Fibroblast of lung (primary cell): Measurements from ENCODE around the gene PLEKHN1. TPM values are rescaled to one million over a fixed set of nuclear protein-coding genes. Genes with fewer than 3 reads are reported as not detected.

Experiments used
- DNase-seq, 2 donors: peaks; one replicate each; pipeline versions ENCODE4 v3.0.0 to v3.0.0-alpha.2; 2010; ENCODE audit warnings: low read depth in 2 of 2
- H2AFZ ChIP-seq: 2 replicates; pipeline ENCODE4 v1.5.1; 2012; ENCODE audit warnings: low read length, control low read depth, inconsistent platforms
- H3K27ac ChIP-seq: 2 replicates; pipeline ENCODE4 v1.5.1; 2011; ENCODE audit warnings: low read length, control low read depth; ENCODE audit not compliant: insufficient read depth
- H3K27me3 ChIP-seq: 2 replicates; pipeline ENCODE4 v1.5.1; 2011; ENCODE audit warnings: mild to moderate bottlenecking, low read length; ENCODE audit not compliant: control insufficient read depth, insufficient read depth
- H3K36me3 ChIP-seq: 2 replicates; pipeline ENCODE4 v1.5.1; 2011; ENCODE audit warnings: low read length; ENCODE audit not compliant: control insufficient read depth, insufficient read depth
- H3K4me1 ChIP-seq: 2 replicates; pipeline ENCODE4 v1.5.1; 2011; ENCODE audit warnings: low read length; ENCODE audit not compliant: control insufficient read depth, insufficient read depth; ENCODE audit errors: extremely low read depth
- H3K4me2 ChIP-seq: 2 replicates; pipeline ENCODE4 v1.5.1; 2011; ENCODE audit warnings: low read length, control low read depth; ENCODE audit not compliant: insufficient read depth; ENCODE audit errors: extremely low read depth
- H3K4me3 ChIP-seq, 4 experiments: fragments of 200-600 bp in 1 of 4; sonication (generic) in 1 of 4; replicated peaks in 1 of 4; 2 replicates each; pipeline ENCODE4 v1.5.1; 2011 to 2016; ENCODE audit warnings: low read length in 4 of 4, low read depth in 3 of 4, mild to moderate bottlenecking in 3 of 4, control low read depth in 2 of 4, inconsistent platforms in 1 of 4, mixed read lengths in 1 of 4; ENCODE audit not compliant: insufficient read depth in 1 of 4; ENCODE audit errors: control extremely low read depth in 1 of 4
- H3K79me2 ChIP-seq: 2 replicates; pipeline ENCODE4 v1.5.1; 2012; ENCODE audit warnings: mild to moderate bottlenecking, low read length, inconsistent platforms; ENCODE audit not compliant: control insufficient read depth, insufficient read depth
- H3K9ac ChIP-seq: 2 replicates; pipeline ENCODE4 v1.5.1; 2011; ENCODE audit warnings: mild to moderate bottlenecking, low read length, control low read depth; ENCODE audit not compliant: insufficient read depth
- H3K9me3 ChIP-seq: 2 replicates; pipeline ENCODE4 v1.5.1; 2012; ENCODE audit warnings: low read depth, low read length; ENCODE audit not compliant: control insufficient read depth, insufficient read depth
- H4K20me1 ChIP-seq: 2 replicates; pipeline ENCODE4 v1.5.1; 2011; ENCODE audit warnings: low read length; ENCODE audit not compliant: control insufficient read depth, insufficient read depth; ENCODE audit errors: extremely low read depth
- EZH2 ChIP-seq: IDR thresholded peaks from 2 replicates; pipeline ENCODE4 v1.5.1; 2012; ENCODE audit warnings: low read length, control low read depth, mild to moderate bottlenecking; ENCODE audit errors: missing control alignments
- polyA plus RNA-seq, 2 donors: library from polyadenylated mRNA; depleted of rRNA in 1 of 2; stranded (reverse) in 1 of 2; unstranded in 1 of 2; fragments of >200 nt; gene quantifications; 2 replicates each; pipeline ENCODE4 v1.2.1, GENCODE V29; 2011 to 2012; ENCODE audit warnings: missing spikeins in 1 of 2
- total RNA-seq: library from RNA; depleted of rRNA; stranded (reverse); fragments of >200 nt; gene quantifications from 2 replicates; pipeline ENCODE4 v1.2.1, GENCODE V29; 2014
- TF ChIP-seq, protein P1 (sequence below), 2 donors: IDR thresholded peaks in 1 of 2; conservative IDR thresholded peaks in 1 of 2; 1 replicate in 1 of 2; 2 replicates in 1 of 2; pipeline ENCODE4 v1.5.1; 2011 to 2012; ENCODE audit warnings: low read length in 2 of 2, control low read depth in 1 of 2, inconsistent platforms in 1 of 2, low read depth in 1 of 2, mild to moderate bottlenecking in 1 of 2

PLEKHN1 gene
- total and polyA plus RNA-seq, 2 donors (not counting 1 experiment from before 2014, with no cell fraction given) = 0.17 to 0.41 TPM

DNA sequence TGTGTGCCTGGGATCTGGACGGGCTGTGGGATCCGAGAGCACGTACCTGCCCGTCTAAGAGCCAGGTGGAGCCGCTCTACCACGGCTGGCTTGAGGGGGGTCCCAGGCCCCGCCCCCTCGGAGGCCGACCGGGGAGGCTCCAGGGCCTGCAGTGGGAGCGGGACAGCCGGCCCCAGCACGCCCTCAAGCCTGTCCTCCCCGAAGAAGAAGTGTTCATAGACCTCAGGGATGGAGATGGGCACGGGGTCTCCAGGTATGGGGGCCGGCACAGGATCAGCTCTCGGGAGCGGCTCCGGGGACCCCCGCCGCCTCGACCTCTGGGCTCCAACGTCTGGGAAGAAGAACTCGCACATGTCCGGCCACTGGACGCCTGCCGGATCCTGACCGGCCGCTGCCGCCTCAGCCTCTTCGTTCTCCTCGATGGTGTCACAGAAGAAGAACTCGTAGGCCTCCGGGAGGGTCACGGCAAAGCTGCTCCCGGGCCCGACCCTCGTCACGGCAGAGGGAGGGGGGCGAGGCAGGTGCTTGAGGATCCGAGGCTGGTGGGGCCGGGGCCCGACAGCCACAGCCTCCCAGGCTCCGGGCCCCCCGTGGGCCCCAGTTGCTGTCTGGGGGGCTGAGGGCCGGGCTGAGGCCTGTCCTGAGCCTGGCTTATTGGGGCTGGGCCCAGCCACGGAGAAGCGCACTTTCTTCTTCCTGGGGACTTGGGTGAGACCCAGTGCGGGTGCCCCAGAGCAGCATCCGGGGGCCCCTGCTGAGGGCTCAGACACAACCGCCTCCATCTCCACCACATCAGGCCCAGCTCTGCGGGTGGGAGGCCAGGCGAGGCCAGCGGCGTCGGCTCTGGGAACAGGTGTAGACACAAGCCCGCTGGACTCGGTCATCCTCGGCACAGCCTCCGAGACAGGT lies 12.8 kb downstream of the PLEKHN1 start:
- no peak overlapping the region for H3K4me2 ChIP-seq
- no peaks in the 10 kb centered on the region for H3K79me2 ChIP-seq
- H4K20me1 ChIP-seq = no peaks in the 10 kb centered on the region
- no peak overlapping the region for H2AFZ ChIP-seq
- no peaks in the 10 kb centered on the region for H3K36me3 ChIP-seq
- TF ChIP-seq, protein P1, sequence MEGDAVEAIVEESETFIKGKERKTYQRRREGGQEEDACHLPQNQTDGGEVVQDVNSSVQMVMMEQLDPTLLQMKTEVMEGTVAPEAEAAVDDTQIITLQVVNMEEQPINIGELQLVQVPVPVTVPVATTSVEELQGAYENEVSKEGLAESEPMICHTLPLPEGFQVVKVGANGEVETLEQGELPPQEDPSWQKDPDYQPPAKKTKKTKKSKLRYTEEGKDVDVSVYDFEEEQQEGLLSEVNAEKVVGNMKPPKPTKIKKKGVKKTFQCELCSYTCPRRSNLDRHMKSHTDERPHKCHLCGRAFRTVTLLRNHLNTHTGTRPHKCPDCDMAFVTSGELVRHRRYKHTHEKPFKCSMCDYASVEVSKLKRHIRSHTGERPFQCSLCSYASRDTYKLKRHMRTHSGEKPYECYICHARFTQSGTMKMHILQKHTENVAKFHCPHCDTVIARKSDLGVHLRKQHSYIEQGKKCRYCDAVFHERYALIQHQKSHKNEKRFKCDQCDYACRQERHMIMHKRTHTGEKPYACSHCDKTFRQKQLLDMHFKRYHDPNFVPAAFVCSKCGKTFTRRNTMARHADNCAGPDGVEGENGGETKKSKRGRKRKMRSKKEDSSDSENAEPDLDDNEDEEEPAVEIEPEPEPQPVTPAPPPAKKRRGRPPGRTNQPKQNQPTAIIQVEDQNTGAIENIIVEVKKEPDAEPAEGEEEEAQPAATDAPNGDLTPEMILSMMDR (conservative IDR thresholded peaks at IDR 0.05 in 1 of 2, IDR thresholded peaks at IDR 0.05 in 1 of 2; ENCODE audit: low read depth in 1 of 2, low read length in 2 of 2) = no peak
- TF ChIP-seq EZH2 = no peak
- no peaks in the 10 kb centered on the region for H3K9me3 ChIP-seq
- no peak overlapping the region for H3K9ac ChIP-seq
- no peak overlapping the region for H3K27ac ChIP-seq
- DNase-seq = no peak
- peaks cover 2% of the 10 kb centered on the region for H3K27me3 ChIP-seq
- no peak overlapping the region for H3K4me3 ChIP-seq
- H3K4me1 ChIP-seq = no peaks in the 10 kb centered on the region

DNA sequence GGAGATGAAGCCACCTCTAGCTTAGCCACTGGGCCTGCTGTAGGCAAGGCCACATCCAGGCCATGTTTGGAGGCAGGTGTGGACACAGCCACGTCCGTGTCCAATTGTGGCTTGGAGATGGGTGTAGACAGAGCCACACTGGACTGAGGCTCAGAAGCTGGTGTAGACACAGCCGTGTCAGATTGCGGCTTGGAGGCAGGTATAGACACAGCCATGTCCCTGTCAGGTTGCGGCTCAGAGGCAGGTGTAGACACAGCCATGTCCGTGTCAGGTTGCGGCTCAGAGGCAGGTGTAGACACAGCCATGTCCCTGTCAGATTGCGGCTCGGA lies 13.4 kb downstream of the PLEKHN1 start:
- H3K27me3 ChIP-seq = peaks cover 2% of the 10 kb centered on the region
- TF ChIP-seq EZH2 = no peak
- TF ChIP-seq, protein P1 (conservative IDR thresholded peaks at IDR 0.05 in 1 of 2, IDR thresholded peaks at IDR 0.05 in 1 of 2; ENCODE audit: low read depth in 1 of 2, low read length in 2 of 2) = no peak
- no peaks in the 10 kb centered on the region for H3K9me3 ChIP-seq
- H3K27ac ChIP-seq = no peak overlapping the region
- no peaks in the 10 kb centered on the region for H3K4me1 ChIP-seq
- DNase-seq = no peak
- H3K4me3 ChIP-seq = no peak overlapping the region
- H3K36me3 ChIP-seq = no peaks in the 10 kb centered on the region
- no peaks in the 10 kb centered on the region for H4K20me1 ChIP-seq
- no peak overlapping the region for H2AFZ ChIP-seq
- no peak overlapping the region for H3K9ac ChIP-seq
- H3K79me2 ChIP-seq = no peaks in the 10 kb centered on the region
- H3K4me2 ChIP-seq = no peak overlapping the region

DNA sequence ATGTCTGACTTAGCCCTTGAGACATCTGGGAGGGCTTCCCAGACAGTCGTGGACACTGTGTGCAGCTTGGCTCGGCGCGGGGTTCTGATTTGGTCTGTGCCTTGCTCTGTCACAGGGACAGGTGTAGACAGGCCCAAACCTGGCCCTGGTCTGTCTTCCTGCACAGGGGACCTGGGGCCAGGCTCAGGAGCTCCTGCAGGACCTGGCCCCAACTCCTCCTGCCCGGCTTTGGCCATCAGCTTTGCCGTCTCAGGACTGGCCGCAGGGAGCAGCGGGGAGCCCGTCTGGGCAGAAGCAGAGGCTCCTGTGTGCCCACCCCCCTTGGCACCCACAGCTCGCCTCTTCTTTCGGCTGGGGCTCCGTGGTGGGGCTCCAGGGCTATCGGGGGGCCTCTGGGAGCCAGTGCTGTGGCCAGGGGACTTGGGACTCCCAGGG lies 13.9 kb downstream of the PLEKHN1 start:
- H3K9ac ChIP-seq = no peak overlapping the region

More for the DNA sequence above, 13.9 kb downstream of the PLEKHN1 start:
- no peaks in the 10 kb centered on the region for H4K20me1 ChIP-seq
- no peaks in the 10 kb centered on the region for H3K4me1 ChIP-seq
- H3K9me3 ChIP-seq = no peaks in the 10 kb centered on the region
- H3K36me3 ChIP-seq = no peaks in the 10 kb centered on the region
- no peak overlapping the region for H3K4me2 ChIP-seq
- H2AFZ ChIP-seq = no peak overlapping the region
- no peaks in the 10 kb centered on the region for H3K79me2 ChIP-seq
- H3K27me3 ChIP-seq = peaks cover 4% of the 10 kb centered on the region
- no peak overlapping the region for H3K27ac ChIP-seq
- H3K4me3 ChIP-seq = no peak overlapping the region
- TF ChIP-seq, protein P1 (conservative IDR thresholded peaks at IDR 0.05 in 1 of 2, IDR thresholded peaks at IDR 0.05 in 1 of 2; ENCODE audit: low read depth in 1 of 2, low read length in 2 of 2) = no peak
- no peak for TF ChIP-seq EZH2
- DNase-seq = no peak
